Liver (tissue), 9 donors: ENCODE data around the gene TBK1. TPM values are rescaled to one million over a fixed set of nuclear protein-coding genes. Genes with fewer than 3 reads are reported as not detected.
A peak's percentile ranks its signal among the peaks of the same experiment; 100 is the strongest.

Experiments
- DNase-seq: peaks from one replicate; pipeline ENCODE4 v3.0.0-alpha.2; 2017; ENCODE audit warnings: low spot score
- H3K27ac ChIP-seq, 2 donors: one replicate each; pipeline ENCODE4 v1.7.0; 2013; ENCODE audit warnings: inconsistent platforms in 2 of 2, low read length in 2 of 2, control low read depth in 1 of 2, low read depth in 1 of 2, mild to moderate bottlenecking in 1 of 2
- H3K27me3 ChIP-seq, 4 donors: one replicate each; pipeline versions ENCODE4 v1.6.1 to v1.7.0; 2013; ENCODE audit warnings: low read length in 3 of 4, inconsistent platforms in 1 of 4, mild to moderate bottlenecking in 1 of 4, moderate library complexity in 1 of 4; ENCODE audit not compliant: control insufficient read depth in 4 of 4, insufficient read depth in 4 of 4
- H3K36me3 ChIP-seq, 4 donors: one replicate each; pipeline versions ENCODE4 v1.6.1 to v1.7.0; 2013; ENCODE audit warnings: low read length in 3 of 4, mild to moderate bottlenecking in 3 of 4, low read depth in 1 of 4, moderate library complexity in 1 of 4; ENCODE audit not compliant: control insufficient read depth in 4 of 4, insufficient read depth in 3 of 4
- H3K4me1 ChIP-seq, 4 donors: one replicate each; pipeline versions ENCODE4 v1.6.1 to v1.7.0; 2013; ENCODE audit warnings: low read length in 3 of 4, mild to moderate bottlenecking in 3 of 4, moderate library complexity in 1 of 4; ENCODE audit not compliant: control insufficient read depth in 4 of 4, insufficient read depth in 4 of 4
- H3K4me3 ChIP-seq, 3 donors: one replicate each; pipeline versions ENCODE4 v1.6.1 to v1.7.0; 2013; ENCODE audit warnings: low read length in 3 of 3, control low read depth in 1 of 3, low read depth in 1 of 3, mild to moderate bottlenecking in 1 of 3
- H3K9ac ChIP-seq, 2 donors: one replicate each; pipeline ENCODE4 v1.7.0; 2013; ENCODE audit warnings: low read length in 2 of 2, mild to moderate bottlenecking in 2 of 2, moderate library complexity in 2 of 2, control low read depth in 1 of 2, low read depth in 1 of 2
- H3K9me3 ChIP-seq, 4 donors: one replicate each; pipeline versions ENCODE4 v1.6.1 to v1.7.0; 2013; ENCODE audit warnings: low read length in 3 of 4; ENCODE audit not compliant: control insufficient read depth in 4 of 4
- EGR1 ChIP-seq, 2 donors: IDR thresholded peaks; 2 replicates each; pipeline ENCODE4 v1.6.1; 2016 to 2018; ENCODE audit warnings: antibody characterized with exemption in 2 of 2, low read depth in 2 of 2
- FOXA1 ChIP-seq: IDR thresholded peaks from 2 replicates; pipeline ENCODE4 v1.6.1; 2016; ENCODE audit warnings: antibody characterized with exemption
- FOXA2 ChIP-seq: IDR thresholded peaks from 2 replicates; pipeline ENCODE4 v1.6.1; 2016; ENCODE audit warnings: antibody characterized with exemption
- GABPA ChIP-seq, 2 donors: IDR thresholded peaks in 1 of 2; conservative IDR thresholded peaks in 1 of 2; 2 replicates each; pipeline ENCODE4 v1.6.1; 2016; ENCODE audit warnings: antibody characterized with exemption in 2 of 2, mild to moderate bottlenecking in 1 of 2, moderate library complexity in 1 of 2
- HNF4A ChIP-seq, 2 donors: conservative IDR thresholded peaks; 2 replicates each; pipeline ENCODE4 v1.6.1; 2016; ENCODE audit warnings: antibody characterized with exemption in 2 of 2, mild to moderate bottlenecking in 2 of 2
- JUND ChIP-seq, 2 donors: IDR thresholded peaks; 2 replicates each; pipeline ENCODE4 v1.6.1; 2016; ENCODE audit warnings: antibody characterized with exemption in 2 of 2
- NR2F2 ChIP-seq: IDR thresholded peaks from 2 replicates; pipeline ENCODE4 v1.6.1; 2016; ENCODE audit warnings: antibody characterized with exemption
- RAD21 ChIP-seq, 2 donors: IDR thresholded peaks; 2 replicates each; pipeline ENCODE4 v1.6.1; 2016; ENCODE audit warnings: antibody characterized with exemption in 2 of 2, mild to moderate bottlenecking in 2 of 2
- RXRA ChIP-seq, 2 donors: IDR thresholded peaks; 2 replicates each; pipeline ENCODE4 v1.6.1; 2017 to 2018; ENCODE audit warnings: antibody characterized with exemption in 2 of 2, mild to moderate bottlenecking in 1 of 2
- SP1 ChIP-seq: IDR thresholded peaks from 2 replicates; pipeline ENCODE4 v1.6.1; 2018; ENCODE audit warnings: antibody characterized with exemption, mild to moderate bottlenecking
- TAF1 ChIP-seq: conservative IDR thresholded peaks from 2 replicates; pipeline ENCODE4 v1.6.1; 2016; ENCODE audit warnings: antibody characterized with exemption, mild to moderate bottlenecking
- YY1 ChIP-seq: IDR thresholded peaks from 2 replicates; pipeline ENCODE4 v1.6.1; 2016; ENCODE audit warnings: antibody characterized with exemption, mild to moderate bottlenecking
- WGBS: extraction: QIAGEN DNeasy Blood & Tissue Kit; methylation state at CpG from one replicate; pipeline ENCODE4 v1.1.7; 2013; 5-methylcytosine and 5-hydroxymethylcytosine counted together
- polyA plus RNA-seq, 2 donors: library from polyadenylated mRNA; stranded (reverse) in 1 of 2; unstranded in 1 of 2; fragments of 200-250 nt in 1 of 2; fragments of >200 nt in 1 of 2; fragmentation: Nextera tagmentation in 1 of 2; extraction: Ambion mirVana in 1 of 2; gene quantifications; one replicate each; pipeline versions ENCODE4 v1.2.1 to v1.2.3, GENCODE V29; 2013 to 2015
- total RNA-seq, 2 donors: library from RNA; depleted of rRNA; stranded (reverse); fragments of >200 nt; gene quantifications; one replicate each; pipeline ENCODE4 v1.2.3, GENCODE V29; 2014
- TF ChIP-seq, protein P1 (sequence below): IDR thresholded peaks from 2 replicates; pipeline ENCODE4 v1.6.1; 2016; ENCODE audit warnings: antibody characterized with exemption
- TF ChIP-seq, protein P2 (sequence below): IDR thresholded peaks from 2 replicates; pipeline ENCODE4 v1.6.1; 2016; ENCODE audit warnings: antibody characterized with exemption
- TF ChIP-seq, protein P3 (sequence below): IDR thresholded peaks from 2 replicates; pipeline ENCODE4 v1.6.1; 2016; ENCODE audit warnings: antibody characterized with exemption, mild to moderate bottlenecking
- TF ChIP-seq, protein P4 (sequence below): IDR thresholded peaks from 2 replicates; pipeline ENCODE4 v1.6.1; 2016; ENCODE audit warnings: antibody characterized with exemption
- TF ChIP-seq, protein P5 (sequence below): fragments of 150-350 bp; IDR thresholded peaks from 2 replicates; pipeline ENCODE4 v1.5.1; 2017; ENCODE audit warnings: improper control_type of control experiment, low read depth, low read length; ENCODE audit not compliant: missing input control
- donor health status: healthy.
- donor health status: healthy.
- donor health status: healthy.
- donor health status: healthy.
- donor health status: healthy.

TBK1 gene
- total and polyA plus RNA-seq, 4 donors: 7.6 to 20.7 (median 13.9) TPM

DNA sequence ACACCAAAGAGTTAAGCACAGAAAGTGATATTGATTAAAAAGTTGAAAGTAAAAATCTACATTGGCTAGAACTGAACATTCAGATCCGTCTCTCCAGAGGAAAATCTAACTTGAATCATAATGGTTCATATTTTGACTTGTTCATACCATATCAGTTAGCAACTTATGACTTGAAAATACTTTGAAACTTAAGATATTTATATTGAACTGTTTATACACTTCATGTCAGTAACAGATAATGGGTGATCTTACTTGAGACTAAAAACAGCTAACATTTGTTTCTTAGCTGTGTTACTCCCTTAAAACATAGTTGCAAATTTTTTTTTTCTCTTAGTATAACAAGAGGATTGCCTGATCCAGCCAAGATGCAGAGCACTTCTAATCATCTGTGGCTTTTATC, 3.6 kb downstream of the TBK1 start:
- WGBS: 46% methylated on average over 1 of the region's 1 CpG
- TF ChIP-seq JUND (IDR thresholded peaks at IDR 0.05) (no peak), YY1 (no peak), TAF1 (no peak), GABPA (IDR thresholded peaks at IDR 0.05 in 1 of 2, conservative IDR thresholded peaks at IDR 0.05 in 1 of 2) (no peak), FOXA1 (no peak), EGR1 (IDR thresholded peaks at IDR 0.05; ENCODE audit: low read depth in 2 of 2) (no peak), NR2F2 (no peak), HNF4A (conservative IDR thresholded peaks at IDR 0.05) (no peak), FOXA2 (no peak), SP1 (no peak), RXRA (IDR thresholded peaks at IDR 0.05) (no peak)
- TF ChIP-seq, protein P1, sequence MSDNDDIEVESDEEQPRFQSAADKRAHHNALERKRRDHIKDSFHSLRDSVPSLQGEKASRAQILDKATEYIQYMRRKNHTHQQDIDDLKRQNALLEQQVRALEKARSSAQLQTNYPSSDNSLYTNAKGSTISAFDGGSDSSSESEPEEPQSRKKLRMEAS: no peak
- TF ChIP-seq, protein P2, sequence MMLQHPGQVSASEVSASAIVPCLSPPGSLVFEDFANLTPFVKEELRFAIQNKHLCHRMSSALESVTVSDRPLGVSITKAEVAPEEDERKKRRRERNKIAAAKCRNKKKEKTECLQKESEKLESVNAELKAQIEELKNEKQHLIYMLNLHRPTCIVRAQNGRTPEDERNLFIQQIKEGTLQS: no peak
- TF ChIP-seq, protein P3, sequence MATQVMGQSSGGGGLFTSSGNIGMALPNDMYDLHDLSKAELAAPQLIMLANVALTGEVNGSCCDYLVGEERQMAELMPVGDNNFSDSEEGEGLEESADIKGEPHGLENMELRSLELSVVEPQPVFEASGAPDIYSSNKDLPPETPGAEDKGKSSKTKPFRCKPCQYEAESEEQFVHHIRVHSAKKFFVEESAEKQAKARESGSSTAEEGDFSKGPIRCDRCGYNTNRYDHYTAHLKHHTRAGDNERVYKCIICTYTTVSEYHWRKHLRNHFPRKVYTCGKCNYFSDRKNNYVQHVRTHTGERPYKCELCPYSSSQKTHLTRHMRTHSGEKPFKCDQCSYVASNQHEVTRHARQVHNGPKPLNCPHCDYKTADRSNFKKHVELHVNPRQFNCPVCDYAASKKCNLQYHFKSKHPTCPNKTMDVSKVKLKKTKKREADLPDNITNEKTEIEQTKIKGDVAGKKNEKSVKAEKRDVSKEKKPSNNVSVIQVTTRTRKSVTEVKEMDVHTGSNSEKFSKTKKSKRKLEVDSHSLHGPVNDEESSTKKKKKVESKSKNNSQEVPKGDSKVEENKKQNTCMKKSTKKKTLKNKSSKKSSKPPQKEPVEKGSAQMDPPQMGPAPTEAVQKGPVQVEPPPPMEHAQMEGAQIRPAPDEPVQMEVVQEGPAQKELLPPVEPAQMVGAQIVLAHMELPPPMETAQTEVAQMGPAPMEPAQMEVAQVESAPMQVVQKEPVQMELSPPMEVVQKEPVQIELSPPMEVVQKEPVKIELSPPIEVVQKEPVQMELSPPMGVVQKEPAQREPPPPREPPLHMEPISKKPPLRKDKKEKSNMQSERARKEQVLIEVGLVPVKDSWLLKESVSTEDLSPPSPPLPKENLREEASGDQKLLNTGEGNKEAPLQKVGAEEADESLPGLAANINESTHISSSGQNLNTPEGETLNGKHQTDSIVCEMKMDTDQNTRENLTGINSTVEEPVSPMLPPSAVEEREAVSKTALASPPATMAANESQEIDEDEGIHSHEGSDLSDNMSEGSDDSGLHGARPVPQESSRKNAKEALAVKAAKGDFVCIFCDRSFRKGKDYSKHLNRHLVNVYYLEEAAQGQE: no peak
- TF ChIP-seq, protein P4, sequence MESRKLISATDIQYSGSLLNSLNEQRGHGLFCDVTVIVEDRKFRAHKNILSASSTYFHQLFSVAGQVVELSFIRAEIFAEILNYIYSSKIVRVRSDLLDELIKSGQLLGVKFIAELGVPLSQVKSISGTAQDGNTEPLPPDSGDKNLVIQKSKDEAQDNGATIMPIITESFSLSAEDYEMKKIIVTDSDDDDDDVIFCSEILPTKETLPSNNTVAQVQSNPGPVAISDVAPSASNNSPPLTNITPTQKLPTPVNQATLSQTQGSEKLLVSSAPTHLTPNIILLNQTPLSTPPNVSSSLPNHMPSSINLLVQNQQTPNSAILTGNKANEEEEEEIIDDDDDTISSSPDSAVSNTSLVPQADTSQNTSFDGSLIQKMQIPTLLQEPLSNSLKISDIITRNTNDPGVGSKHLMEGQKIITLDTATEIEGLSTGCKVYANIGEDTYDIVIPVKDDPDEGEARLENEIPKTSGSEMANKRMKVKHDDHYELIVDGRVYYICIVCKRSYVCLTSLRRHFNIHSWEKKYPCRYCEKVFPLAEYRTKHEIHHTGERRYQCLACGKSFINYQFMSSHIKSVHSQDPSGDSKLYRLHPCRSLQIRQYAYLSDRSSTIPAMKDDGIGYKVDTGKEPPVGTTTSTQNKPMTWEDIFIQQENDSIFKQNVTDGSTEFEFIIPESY: no peak
- no peak overlapping the region for H3K4me3 ChIP-seq
- no peak overlapping the region for H3K9ac ChIP-seq
- peaks cover 0 to 20% (median 14%) of the 10 kb centered on the region in 4 donors for H3K4me1 ChIP-seq
- no peaks in the 10 kb centered on the region for H3K9me3 ChIP-seq
- DNase-seq: no peak
- peaks cover 0 to 9% (median 1%) of the 10 kb centered on the region in 4 donors for H3K36me3 ChIP-seq
- no peak overlapping the region for H3K27ac ChIP-seq
- H3K27me3 ChIP-seq: no peaks in the 10 kb centered on the region

DNA sequence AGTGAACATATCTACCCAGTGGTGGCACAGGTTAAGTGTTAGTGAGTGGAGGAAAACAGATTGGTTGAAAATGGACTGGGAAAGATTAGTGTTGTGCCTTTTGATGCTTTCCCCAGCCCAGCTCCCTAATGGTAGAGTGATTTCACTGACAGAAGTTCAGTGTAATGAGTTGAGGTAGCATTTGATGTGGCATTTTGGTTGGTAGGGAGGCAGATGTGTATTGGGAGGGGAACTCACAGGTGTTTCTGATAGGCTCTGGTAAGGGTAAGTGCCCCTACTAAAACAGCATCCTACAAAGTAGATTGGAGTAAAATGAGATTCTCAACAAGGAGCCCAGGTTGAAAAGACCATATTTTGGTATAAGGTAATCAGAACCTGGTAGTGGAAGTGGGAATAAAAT, 4.2 kb downstream of the TBK1 start:
- Histone ChIP-seq H3K9ac (no peak overlapping the region), H3K36me3 (peaks cover 0 to 9% (median 1%) of the 10 kb centered on the region in 4 donors), H3K27ac (peak overlapping the region in 1 of 2 donors; percentile 58), H3K4me1 (peaks cover under 1 to 18% (median 12%) of the 10 kb centered on the region in 4 donors), H3K4me3 (no peak overlapping the region), H3K9me3 (no peaks in the 10 kb centered on the region), H3K27me3 (no peaks in the 10 kb centered on the region)
- no peak for DNase-seq
- TF ChIP-seq SP1 (no peak), NR2F2 (no peak), FOXA1 (no peak), HNF4A (conservative IDR thresholded peaks at IDR 0.05) (no peak), RAD21 (IDR thresholded peaks at IDR 0.05) (no peak), YY1 (no peak), JUND (IDR thresholded peaks at IDR 0.05) (no peak), EGR1 (IDR thresholded peaks at IDR 0.05; ENCODE audit: low read depth in 2 of 2) (no peak)
- TF ChIP-seq, protein P5, sequence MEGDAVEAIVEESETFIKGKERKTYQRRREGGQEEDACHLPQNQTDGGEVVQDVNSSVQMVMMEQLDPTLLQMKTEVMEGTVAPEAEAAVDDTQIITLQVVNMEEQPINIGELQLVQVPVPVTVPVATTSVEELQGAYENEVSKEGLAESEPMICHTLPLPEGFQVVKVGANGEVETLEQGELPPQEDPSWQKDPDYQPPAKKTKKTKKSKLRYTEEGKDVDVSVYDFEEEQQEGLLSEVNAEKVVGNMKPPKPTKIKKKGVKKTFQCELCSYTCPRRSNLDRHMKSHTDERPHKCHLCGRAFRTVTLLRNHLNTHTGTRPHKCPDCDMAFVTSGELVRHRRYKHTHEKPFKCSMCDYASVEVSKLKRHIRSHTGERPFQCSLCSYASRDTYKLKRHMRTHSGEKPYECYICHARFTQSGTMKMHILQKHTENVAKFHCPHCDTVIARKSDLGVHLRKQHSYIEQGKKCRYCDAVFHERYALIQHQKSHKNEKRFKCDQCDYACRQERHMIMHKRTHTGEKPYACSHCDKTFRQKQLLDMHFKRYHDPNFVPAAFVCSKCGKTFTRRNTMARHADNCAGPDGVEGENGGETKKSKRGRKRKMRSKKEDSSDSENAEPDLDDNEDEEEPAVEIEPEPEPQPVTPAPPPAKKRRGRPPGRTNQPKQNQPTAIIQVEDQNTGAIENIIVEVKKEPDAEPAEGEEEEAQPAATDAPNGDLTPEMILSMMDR: no peak
- TF ChIP-seq, protein P2: no peak
- TF ChIP-seq, protein P4: no peak
- TF ChIP-seq, protein P1: no peak
